Measurements from ENCODE around the gene CNNM2. TPM values are rescaled to one million over a fixed set of nuclear protein-coding genes. Genes with fewer than 3 reads are reported as not detected.
"Not testable (repeated sequence)": the region's sequence is repeated elsewhere in the genome, so short reads cannot be mapped to it uniquely, and the experiment has no call there.

The CNNM2 gene
- total RNA-seq, 2 donors from 2014 or later, result 25.2 to 29.3 TPM

- Histone ChIP-seq H3K4me3 (no peak overlapping the region), H3K36me3 (no peaks in the 10 kb centered on the region), H3K9ac (ENCODE audit: low read depth in 2 of 2, low read length in 2 of 2) (no peak overlapping the region), H3K4me1 (no peaks in the 10 kb centered on the region), H3K27me3 (no peaks in the 10 kb centered on the region), H3K27ac (no peak overlapping the region), H3K9me3 (no peaks in the 10 kb centered on the region)
- no peak for TF ChIP-seq CTCF (IDR thresholded peaks at IDR 0.05)
- no peak for DNase-seq
- intact Hi-C loops (cut with DNase I), result no loop called here
Measured at GRCh38 chr10:103062854-103063590, 144.9 kb downstream of the CNNM2 start.

- TF ChIP-seq CTCF (IDR thresholded peaks at IDR 0.05), result no peak
- Histone ChIP-seq H3K27me3 (no peaks in the 10 kb centered on the region), H3K4me1 (no peaks in the 10 kb centered on the region), H3K9me3 (no peaks in the 10 kb centered on the region), H3K27ac (no peak overlapping the region), H3K9ac (ENCODE audit: low read depth in 2 of 2, low read length in 2 of 2) (no peak overlapping the region), H3K4me3 (no peak overlapping the region), H3K36me3 (no peaks in the 10 kb centered on the region)
- intact Hi-C loops (cut with DNase I), result loop anchor here (5.0 kb wide), 1 partner anchor 228 kb away; the partner anchor contains the start of gene CYP17A1
- no peak for DNase-seq
Measured at GRCh38 chr10:103064956-103065355, 146.9 kb downstream of the CNNM2 start.

GRCh38 chr10:103066141-103067098 is 148.3 kb downstream of the CNNM2 start:
- H3K9me3 ChIP-seq, result no peaks in the 10 kb centered on the region
- no peaks in the 10 kb centered on the region for H3K27me3 ChIP-seq
- no peak overlapping the region for H3K4me3 ChIP-seq
- no peaks in the 10 kb centered on the region for H3K4me1 ChIP-seq
- intact Hi-C loops (cut with DNase I), result loop anchor here (5.0 kb wide), 1 partner anchor 229 kb away; the partner anchor contains the start of gene CYP17A1
- no peaks in the 10 kb centered on the region for H3K36me3 ChIP-seq
- no peak overlapping the region for H3K9ac ChIP-seq (ENCODE audit: low read depth in 2 of 2, low read length in 2 of 2)
- TF ChIP-seq CTCF (IDR thresholded peaks at IDR 0.05), result no peak
- DNase-seq, result no peak
- no peak overlapping the region for H3K27ac ChIP-seq

- not testable (repeated sequence) for H3K4me3 ChIP-seq; H3K9me3 ChIP-seq; H3K27ac ChIP-seq; H3K9ac ChIP-seq (ENCODE audit: low read depth in 2 of 2, low read length in 2 of 2); DNase-seq; H3K36me3 ChIP-seq; H3K27me3 ChIP-seq; H3K4me1 ChIP-seq
- intact Hi-C loops (cut with DNase I), result loop anchor here (5.0 kb wide), 1 partner anchor 230 kb away; the partner anchor contains the start of gene CYP17A1
Measured at GRCh38 chr10:103067099-103067477, 149.0 kb downstream of the CNNM2 start.

GRCh38 chr10:103067484-103067883 is 149.4 kb downstream of the CNNM2 start:
- intact Hi-C loops (cut with DNase I), result loop anchor here (5.0 kb wide), 1 partner anchor 230 kb away; the partner anchor contains the start of gene CYP17A1
- no peaks in the 10 kb centered on the region for H3K36me3 ChIP-seq

More at GRCh38 chr10:103067484-103067883, 149.4 kb downstream of the CNNM2 start:
- no peak overlapping the region for H3K4me3 ChIP-seq
- TF ChIP-seq CTCF (IDR thresholded peaks at IDR 0.05), result no peak
- no peaks in the 10 kb centered on the region for H3K4me1 ChIP-seq
- no peaks in the 10 kb centered on the region for H3K9me3 ChIP-seq
- no peaks in the 10 kb centered on the region for H3K27me3 ChIP-seq
- DNase-seq, result no peak
- no peak overlapping the region for H3K9ac ChIP-seq (ENCODE audit: low read depth in 2 of 2, low read length in 2 of 2)
- no peak overlapping the region for H3K27ac ChIP-seq
